Activated naive CD8-positive, alpha-beta T cell treated with anti-CD3 and anti-CD28 coated beads, Interleukin-2, amount 10 ng/mL, durations not matched to agents 7 days and 5 days (primary cell): Measurements from ENCODE around the gene BICRA. TPM values are rescaled to one million over a fixed set of nuclear protein-coding genes. Genes with fewer than 3 reads are reported as not detected.

Source experiments
- ATAC-seq: fragments of 150-1000 bp; cut with Tn5 transposase; one replicate; pipeline ENCODE4 v1.10.0; 2021; ENCODE audit warnings: low read depth, moderate library complexity
- POLR2A ChIA-PET: fragments of 350-600 bp; sonication (Branson Sonifier 250); formaldehyde crosslinking; loops from one replicate; lab custom pipeline; 2021; ENCODE audit warnings: antibody characterized with exemption; lab: Charles Lee
- DNase-seq: peaks from one replicate; pipeline ENCODE4 v3.0.0; 2021
- H3K27ac Mint-ChIP-seq: one replicate; pipeline ENCODE4 v1.8.0; 2022; ENCODE audit warnings: mild to moderate bottlenecking, mixed read lengths
- H3K27me3 Mint-ChIP-seq: one replicate; pipeline ENCODE4 v1.8.0; 2022; ENCODE audit warnings: mild to moderate bottlenecking, moderate library complexity, mixed read lengths
- H3K36me3 Mint-ChIP-seq: one replicate; pipeline ENCODE4 v1.8.0; 2021; ENCODE audit warnings: mild to moderate bottlenecking, mixed read lengths
- H3K4me1 Mint-ChIP-seq: one replicate; pipeline ENCODE4 v1.8.0; 2021; ENCODE audit warnings: mixed read lengths
- H3K4me3 Mint-ChIP-seq: one replicate; pipeline ENCODE4 v1.8.0; 2022; ENCODE audit warnings: mild to moderate bottlenecking, moderate library complexity, mixed read lengths
- H3K9me3 Mint-ChIP-seq: one replicate; pipeline ENCODE4 v1.8.0; 2021; ENCODE audit warnings: mixed read lengths
- total RNA-seq, 2 experiments: library from RNA; stranded (reverse); gene quantifications; one replicate each; pipeline ENCODE4 v1.2.3, GENCODE V29; 2021

Gene BICRA
- total RNA-seq, 2 experiments from 2014 or later = 22.6 to 28.4 TPM

GRCh38 chr19:47646924-47647323 lies 38.0 kb downstream of the BICRA start:
- POLR2A ChIA-PET = interaction anchor here (0.6 kb wide), 1 partner anchor 469 kb away, joined by 3 read pairs; no protein-coding TSS in a partner anchor
- Mint-ChIP-seq H3K36me3 (peaks cover 29% of the 10 kb centered on the region), H3K27me3 (no peaks in the 10 kb centered on the region), H3K4me3 (no peak overlapping the region), H3K27ac (no peak overlapping the region), H3K9me3 (no peaks in the 10 kb centered on the region), H3K4me1 (peaks cover 8% of the 10 kb centered on the region)
- DNase-seq (no peak), ATAC-seq (no peak)

DNA sequence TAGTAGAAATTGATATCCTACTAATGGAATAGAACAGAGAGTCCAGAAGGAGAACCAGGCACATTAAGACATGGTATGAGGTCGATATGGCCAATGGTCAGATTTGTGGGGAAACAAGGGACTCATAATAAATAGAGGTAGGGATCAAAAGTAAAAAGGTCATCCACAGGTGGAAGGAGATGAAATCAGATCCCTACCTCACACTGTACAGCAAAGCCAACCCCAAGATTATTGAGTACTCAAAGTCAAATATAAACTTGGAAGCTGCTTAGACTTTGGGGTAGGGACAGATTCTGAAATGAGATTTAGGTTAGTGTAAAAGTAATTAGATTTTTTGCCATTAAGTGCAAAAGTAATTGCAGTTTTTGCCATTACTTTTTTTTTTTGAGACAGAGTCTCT lies 40.7 kb downstream of the BICRA start:
- ATAC-seq = no peak
- H3K4me3 Mint-ChIP-seq = no peak overlapping the region
- peaks cover 8% of the 10 kb centered on the region for H3K4me1 Mint-ChIP-seq
- POLR2A ChIA-PET = no interaction called here
- no peak overlapping the region for H3K27ac Mint-ChIP-seq
- no peak for DNase-seq
- peaks cover 29% of the 10 kb centered on the region for H3K36me3 Mint-ChIP-seq
- H3K27me3 Mint-ChIP-seq = no peaks in the 10 kb centered on the region
- H3K9me3 Mint-ChIP-seq = no peaks in the 10 kb centered on the region

- Mint-ChIP-seq H3K36me3 (peaks cover 28% of the 10 kb centered on the region), H3K27ac (no peak overlapping the region), H3K27me3 (no peaks in the 10 kb centered on the region), H3K9me3 (no peaks in the 10 kb centered on the region), H3K4me1 (peaks cover 8% of the 10 kb centered on the region), H3K4me3 (no peak overlapping the region)
- DNase-seq = no peak
- POLR2A ChIA-PET = no interaction called here
- ATAC-seq = no peak
These were observed 41.8 kb downstream of the BICRA start for GRCh38 chr19:47650700-47651099.

DNA sequence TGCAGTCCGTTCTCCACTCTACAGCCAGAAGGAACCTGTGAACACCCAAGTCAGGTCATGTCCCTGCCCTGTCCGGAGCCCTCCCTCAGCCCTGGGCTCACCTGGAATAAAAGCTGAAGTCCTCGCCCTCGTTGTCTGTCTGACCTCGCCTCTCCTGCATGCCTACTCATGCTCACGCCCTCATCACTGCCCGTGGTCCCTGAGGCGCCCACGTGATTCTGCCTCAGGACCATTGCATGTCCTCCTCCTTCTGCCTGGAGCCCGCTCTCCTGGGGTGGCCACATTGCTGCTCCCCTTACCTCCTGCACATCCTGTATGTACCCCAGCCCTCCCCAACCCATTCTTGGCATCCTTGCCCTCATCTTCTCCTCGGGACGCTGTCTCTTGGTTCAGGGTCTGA lies 42.2 kb downstream of the BICRA start:
- Mint-ChIP-seq H3K27me3 (no peaks in the 10 kb centered on the region), H3K9me3 (no peaks in the 10 kb centered on the region), H3K4me3 (no peak overlapping the region), H3K4me1 (peaks cover 8% of the 10 kb centered on the region), H3K27ac (no peak overlapping the region), H3K36me3 (peaks cover 28% of the 10 kb centered on the region)
- POLR2A ChIA-PET = no interaction called here
- DNase-seq (no peak), ATAC-seq (no peak)

DNA sequence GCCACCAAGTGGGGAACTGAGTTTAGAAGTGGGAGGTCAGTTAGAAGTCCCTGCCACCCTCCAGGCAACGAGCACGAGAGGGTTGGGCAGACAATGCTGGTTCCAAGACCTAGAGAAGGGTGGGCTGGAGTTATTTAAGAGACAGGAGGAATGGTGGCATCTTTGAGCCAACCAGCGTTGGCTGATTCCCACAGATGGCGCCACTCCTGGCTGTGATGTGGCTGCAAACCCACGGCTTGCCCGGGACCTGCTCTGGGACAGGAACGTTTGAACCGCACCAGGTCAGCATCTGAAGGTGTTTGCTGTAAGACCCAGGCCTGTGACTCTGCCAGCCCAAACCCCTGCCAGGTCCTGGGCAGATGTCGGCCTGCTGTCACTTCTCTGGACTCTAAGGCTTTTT lies 42.8 kb downstream of the BICRA start:
- no peaks in the 10 kb centered on the region for H3K9me3 Mint-ChIP-seq
- no peaks in the 10 kb centered on the region for H3K27me3 Mint-ChIP-seq
- ATAC-seq (no peak), DNase-seq (no peak)
- POLR2A ChIA-PET = no interaction called here
- peaks cover 26% of the 10 kb centered on the region for H3K36me3 Mint-ChIP-seq
- H3K4me3 Mint-ChIP-seq = no peak overlapping the region
- H3K4me1 Mint-ChIP-seq = peaks cover 8% of the 10 kb centered on the region
- no peak overlapping the region for H3K27ac Mint-ChIP-seq

DNA sequence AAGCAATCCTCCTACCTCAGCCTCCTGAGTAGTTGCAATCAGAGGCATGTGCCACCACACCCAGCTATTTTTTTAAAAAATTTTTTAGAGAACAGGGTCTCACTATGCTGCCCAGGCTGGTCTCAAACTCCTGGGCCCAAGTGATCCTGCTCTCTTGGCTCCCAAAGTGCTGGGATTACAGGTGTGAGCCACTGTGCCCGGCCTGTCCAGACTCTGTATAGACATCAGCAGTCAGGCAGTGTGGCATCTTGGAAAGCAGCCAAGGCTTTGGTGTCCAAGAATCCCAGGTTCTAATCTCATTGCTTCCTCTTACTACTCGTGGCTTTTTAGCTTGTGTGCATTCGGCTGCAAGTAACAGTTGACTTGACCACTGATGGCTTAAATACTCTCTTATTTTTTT lies 43.4 kb downstream of the BICRA start:
- peaks cover 8% of the 10 kb centered on the region for H3K4me1 Mint-ChIP-seq
- ATAC-seq (no peak), DNase-seq (no peak)
- POLR2A ChIA-PET = no interaction called here
- H3K36me3 Mint-ChIP-seq = peaks cover 20% of the 10 kb centered on the region
- no peaks in the 10 kb centered on the region for H3K9me3 Mint-ChIP-seq
- H3K4me3 Mint-ChIP-seq = no peak overlapping the region
- H3K27ac Mint-ChIP-seq = no peak overlapping the region
- no peaks in the 10 kb centered on the region for H3K27me3 Mint-ChIP-seq

GRCh38 chr19:47653856-47654255 lies 44.9 kb downstream of the BICRA start:
- Mint-ChIP-seq H3K4me3 (no peak overlapping the region), H3K4me1 (peaks cover 1% of the 10 kb centered on the region), H3K9me3 (no peaks in the 10 kb centered on the region), H3K36me3 (peaks cover 12% of the 10 kb centered on the region), H3K27ac (no peak overlapping the region), H3K27me3 (no peaks in the 10 kb centered on the region)
- ATAC-seq (no peak), DNase-seq (no peak)
- POLR2A ChIA-PET = no interaction called here

DNA sequence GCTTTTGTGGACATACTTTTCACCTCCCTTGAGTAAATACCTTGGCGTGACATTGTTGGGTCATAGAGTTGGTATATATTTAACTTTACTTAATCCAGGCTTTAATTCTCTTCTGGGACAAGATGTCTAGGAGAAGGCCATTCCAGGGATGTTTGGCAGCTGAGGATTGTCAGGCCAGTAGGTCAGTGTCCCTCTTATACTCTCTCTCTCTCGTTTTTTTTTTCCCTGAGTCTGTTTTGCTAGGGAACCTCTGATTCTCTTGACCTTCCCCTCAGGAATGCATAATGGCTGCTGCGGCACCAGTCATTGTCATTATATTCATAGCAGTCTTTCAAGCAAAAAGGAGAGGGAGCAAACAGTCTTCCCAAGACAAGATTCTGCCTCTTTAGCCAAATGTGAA lies 48.8 kb downstream of the BICRA start:
- Mint-ChIP-seq H3K27ac (no peak overlapping the region), H3K4me1 (peaks cover 3% of the 10 kb centered on the region), H3K27me3 (no peaks in the 10 kb centered on the region), H3K9me3 (no peaks in the 10 kb centered on the region), H3K4me3 (no peak overlapping the region), H3K36me3 (peaks cover 3% of the 10 kb centered on the region)
- POLR2A ChIA-PET = no interaction called here
- DNase-seq (no peak), ATAC-seq (no peak)

- Mint-ChIP-seq H3K27me3 (no peaks in the 10 kb centered on the region), H3K27ac (no peak overlapping the region), H3K4me1 (peaks cover 3% of the 10 kb centered on the region), H3K9me3 (no peaks in the 10 kb centered on the region), H3K36me3 (peaks cover 3% of the 10 kb centered on the region), H3K4me3 (no peak overlapping the region)
- DNase-seq (no peak), ATAC-seq (no peak)
- POLR2A ChIA-PET = no interaction called here
These were observed 49.8 kb downstream of the BICRA start for GRCh38 chr19:47658431-47659348.

DNA sequence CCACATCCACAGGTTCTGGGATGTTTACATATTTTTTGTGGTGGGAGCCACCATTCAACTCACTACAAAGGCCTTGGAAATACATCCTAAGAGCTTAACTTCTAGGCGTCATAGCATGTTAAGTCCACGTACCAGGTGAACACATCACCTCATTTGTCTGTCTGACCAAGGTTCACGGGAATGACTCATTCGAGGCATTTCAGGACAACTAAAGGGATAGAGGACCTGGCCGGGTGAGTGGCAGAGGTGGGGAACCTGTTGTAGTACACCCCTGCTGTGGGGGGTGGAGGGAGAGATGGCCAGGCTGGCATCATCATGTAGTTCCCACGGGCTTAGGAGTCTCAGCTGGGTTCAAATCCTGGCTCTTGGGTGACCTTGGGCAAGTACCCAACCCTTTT lies 51.5 kb downstream of the BICRA start:
- H3K27me3 Mint-ChIP-seq = no peaks in the 10 kb centered on the region
- no peak for ATAC-seq

GRCh38 chr19:47661161-47661560 lies 52.2 kb downstream of the BICRA start:
- no peak overlapping the region for H3K27ac Mint-ChIP-seq
- H3K27me3 Mint-ChIP-seq = no peaks in the 10 kb centered on the region
- DNase-seq (no peak), ATAC-seq (no peak)
- H3K9me3 Mint-ChIP-seq = no peaks in the 10 kb centered on the region
- POLR2A ChIA-PET = no interaction called here
- H3K4me3 Mint-ChIP-seq = no peak overlapping the region
- H3K36me3 Mint-ChIP-seq = peaks cover 3% of the 10 kb centered on the region
- peaks cover 3% of the 10 kb centered on the region for H3K4me1 Mint-ChIP-seq

More for the DNA sequence above, 51.5 kb downstream of the BICRA start:
- H3K4me1 Mint-ChIP-seq = peaks cover 3% of the 10 kb centered on the region
- DNase-seq = no peak
- H3K27ac Mint-ChIP-seq = no peak overlapping the region
- no peaks in the 10 kb centered on the region for H3K9me3 Mint-ChIP-seq
- POLR2A ChIA-PET = no interaction called here
- peaks cover 3% of the 10 kb centered on the region for H3K36me3 Mint-ChIP-seq
- H3K4me3 Mint-ChIP-seq = no peak overlapping the region

- POLR2A ChIA-PET = no interaction called here
- Mint-ChIP-seq H3K36me3 (peaks cover 3% of the 10 kb centered on the region), H3K4me1 (peaks cover 3% of the 10 kb centered on the region), H3K27ac (no peak overlapping the region), H3K4me3 (no peak overlapping the region), H3K9me3 (no peaks in the 10 kb centered on the region), H3K27me3 (no peaks in the 10 kb centered on the region)
- no peak for ATAC-seq
- DNase-seq = no peak
These were observed 52.7 kb downstream of the BICRA start for GRCh38 chr19:47661611-47662010.

DNA sequence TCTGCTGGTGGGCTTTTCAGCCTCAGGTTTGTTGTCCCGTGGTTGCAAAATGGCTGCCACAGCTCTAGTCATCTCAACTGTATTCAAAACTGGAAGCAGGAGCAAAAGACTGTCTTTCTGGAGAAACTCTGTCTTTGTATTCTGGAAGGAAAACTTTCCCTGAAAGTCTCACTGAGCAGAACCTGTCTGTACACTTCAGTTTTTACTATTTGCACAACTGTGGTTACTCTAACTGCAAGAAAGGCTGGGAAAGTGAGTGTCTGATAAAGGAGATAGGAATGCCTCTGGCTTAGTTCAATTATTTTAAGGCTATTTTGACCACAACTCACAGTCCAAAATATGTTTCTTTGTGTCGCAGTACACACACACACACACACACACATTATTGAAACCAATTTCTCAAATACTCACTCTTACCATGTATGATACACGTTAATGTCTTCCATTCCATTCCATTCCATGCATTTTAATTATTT lies 54.5 kb downstream of the BICRA start:
- H3K27ac Mint-ChIP-seq = no peak overlapping the region
- POLR2A ChIA-PET = no interaction called here
- H3K36me3 Mint-ChIP-seq = peaks cover 2% of the 10 kb centered on the region
- no peak for ATAC-seq
- peaks cover 3% of the 10 kb centered on the region for H3K4me1 Mint-ChIP-seq
- H3K9me3 Mint-ChIP-seq = no peaks in the 10 kb centered on the region
- no peak for DNase-seq
- H3K4me3 Mint-ChIP-seq = no peak overlapping the region
- no peaks in the 10 kb centered on the region for H3K27me3 Mint-ChIP-seq
